H1 (cell line): Measurements from ENCODE around the gene SS18L1. TPM values are rescaled to one million over a fixed set of nuclear protein-coding genes. Genes with fewer than 3 reads are reported as not detected.

ENCODE experiments used
- CTCF ChIA-PET: fragments of 300-600 bp; sonication (Branson Sonifier 250); formaldehyde crosslinking; loops from one replicate; lab custom pipeline; 2021; ENCODE audit not compliant: partially characterized antibody; lab: Charles Lee
- POLR2A ChIA-PET: fragments of 300-600 bp; sonication (Branson Sonifier 250); formaldehyde crosslinking; loops from one replicate; lab custom pipeline; 2021; ENCODE audit warnings: inconsistent platforms; ENCODE audit not compliant: partially characterized antibody; lab: Charles Lee
- DNase-seq, 2 experiments: peaks; one replicate each; pipeline versions ENCODE4 v3.0.0 to v3.0.0-alpha.2; 2010 to 2022; ENCODE audit warnings: low spot score in 2 of 2, low read depth in 1 of 2, mixed read lengths in 1 of 2
- FAIRE-seq: peaks from 2 replicates; lab custom pipeline; 2011; peaks lifted over from hg19 to GRCh38; lab: Jason Lieb, UNC
- H2AFZ ChIP-seq: 2 replicates; pipeline ENCODE4 v1.8.1; 2012; ENCODE audit warnings: low read length, inconsistent platforms
- H2AK5ac ChIP-seq: 2 replicates; pipeline ENCODE4 v1.6.1; 2013; ENCODE audit warnings: low read depth, low read length
- H2BK120ac ChIP-seq: replicated peaks from 2 replicates; pipeline ENCODE3; 2013; ENCODE audit warnings: low read depth, low read length, inconsistent platforms
- H2BK12ac ChIP-seq: 2 replicates; pipeline ENCODE4 v1.6.1; 2013; ENCODE audit warnings: low read depth, low read length
- H2BK15ac ChIP-seq: 2 replicates; pipeline ENCODE4 v1.6.1; 2013; ENCODE audit warnings: low read length
- H2BK20ac ChIP-seq: 2 replicates; pipeline ENCODE4 v1.6.1; 2013; ENCODE audit warnings: low read length
- H2BK5ac ChIP-seq: 2 replicates; pipeline ENCODE4 v1.6.1; 2013; ENCODE audit warnings: low read depth, low read length
- H3K14ac ChIP-seq: 2 replicates; pipeline ENCODE4 v1.6.1; 2013; ENCODE audit warnings: inconsistent platforms; ENCODE audit not compliant: insufficient read length
- H3K18ac ChIP-seq: 2 replicates; pipeline ENCODE4 v1.6.1; 2013; ENCODE audit warnings: low read length; ENCODE audit errors: extremely low read depth
- H3K23ac ChIP-seq: 2 replicates; pipeline ENCODE4 v1.6.1; 2013; ENCODE audit warnings: inconsistent platforms; ENCODE audit not compliant: insufficient read length
- H3K23me2 ChIP-seq: 2 replicates; pipeline ENCODE4 v1.6.1; 2013; ENCODE audit warnings: low read depth, low read length
- H3K27ac ChIP-seq: 2 replicates; pipeline ENCODE4 v1.6.1; 2011; ENCODE audit warnings: low read depth, low read length, inconsistent platforms
- H3K27me3 ChIP-seq, 4 experiments: replicated peaks in 1 of 4; 1 replicate in 1 of 4; 2 replicates in 3 of 4; pipeline versions ENCODE4 v1.6.1 to v1.8.1; 2011 to 2013; ENCODE audit warnings: low read length in 3 of 4, mild to moderate bottlenecking in 3 of 4, inconsistent platforms in 2 of 4, mixed read lengths in 2 of 4, moderate library complexity in 1 of 4; ENCODE audit not compliant: control insufficient read depth in 3 of 4, insufficient read depth in 3 of 4; ENCODE audit errors: extremely low read depth in 1 of 4
- H3K36me3 ChIP-seq, 4 experiments: 2 replicates each; pipeline versions ENCODE4 v1.6.1 to v1.8.1; 2011 to 2013; ENCODE audit warnings: mild to moderate bottlenecking in 4 of 4, low read length in 3 of 4, moderate library complexity in 2 of 4, control low read depth in 1 of 4, inconsistent platforms in 1 of 4; ENCODE audit not compliant: insufficient read depth in 4 of 4, control insufficient read depth in 2 of 4
- H3K4ac ChIP-seq: replicated peaks from 2 replicates; pipeline ENCODE3; 2013; ENCODE audit warnings: low read length, low read depth, mixed read lengths, inconsistent platforms; ENCODE audit not compliant: insufficient read length
- H3K4me1 ChIP-seq, 4 experiments: replicated peaks in 1 of 4; 1 replicate in 1 of 4; 2 replicates in 3 of 4; pipeline versions ENCODE4 v1.6.1 to v1.8.1; 2011 to 2013; ENCODE audit warnings: low read length in 3 of 4, inconsistent platforms in 2 of 4, mixed read lengths in 1 of 4; ENCODE audit not compliant: insufficient read depth in 4 of 4, control insufficient read depth in 3 of 4
- H3K4me2 ChIP-seq, 2 experiments: 2 replicates each; pipeline versions ENCODE4 v1.6.1 to v1.8.1; 2011 to 2013; ENCODE audit warnings: low read depth in 2 of 2, low read length in 2 of 2, control low read depth in 1 of 2, inconsistent platforms in 1 of 2, mild to moderate bottlenecking in 1 of 2; ENCODE audit not compliant: insufficient read depth in 1 of 2
- H3K4me3 ChIP-seq, 4 experiments: fragments of 200-600, 300-600 bp in 1 of 4; sonication (generic), shearing (Covaris generic), sonication (Bioruptor Twin) in 1 of 4; 2 replicates each; pipeline versions ENCODE4 v1.5.1 to v1.8.1; 2011 to 2016; ENCODE audit warnings: low read length in 4 of 4, low read depth in 3 of 4, control low read depth in 2 of 4, inconsistent platforms in 2 of 4, mild to moderate bottlenecking in 2 of 4, mixed read lengths in 1 of 4, moderate library complexity in 1 of 4; ENCODE audit not compliant: insufficient read depth in 2 of 4; ENCODE audit errors: extremely low read depth in 1 of 4
- H3K56ac ChIP-seq: replicated peaks from 2 replicates; pipeline ENCODE3; 2013; ENCODE audit warnings: low read depth, mild to moderate bottlenecking, mixed read lengths, low read length, inconsistent platforms; ENCODE audit not compliant: insufficient read length
- H3K79me1 ChIP-seq: 2 replicates; pipeline ENCODE4 v1.6.1; 2013; ENCODE audit warnings: low read depth, low read length, control low read depth
- H3K79me2 ChIP-seq, 2 experiments: 2 replicates each; pipeline versions ENCODE4 v1.6.1 to v1.8.1; 2012 to 2013; ENCODE audit warnings: low read length in 2 of 2, mild to moderate bottlenecking in 2 of 2, inconsistent platforms in 1 of 2; ENCODE audit not compliant: insufficient read depth in 2 of 2, control insufficient read depth in 1 of 2
- H3K9ac ChIP-seq, 4 experiments: replicated peaks in 1 of 4; 1 replicate in 1 of 4; 2 replicates in 3 of 4; pipeline versions ENCODE4 v1.6.1 to v1.8.1; 2011 to 2013; ENCODE audit warnings: low read depth in 3 of 4, low read length in 3 of 4, control low read depth in 2 of 4, mild to moderate bottlenecking in 2 of 4, moderate library complexity in 2 of 4, inconsistent platforms in 1 of 4; ENCODE audit errors: extremely low read depth in 1 of 4
- H3K9me3 ChIP-seq, 2 experiments: 2 replicates each; pipeline versions ENCODE4 v1.6.1 to v1.8.1; 2012 to 2013; ENCODE audit warnings: mild to moderate bottlenecking in 2 of 2, moderate library complexity in 2 of 2, control low read depth in 1 of 2, inconsistent platforms in 1 of 2, low read depth in 1 of 2, low read length in 1 of 2, mixed read lengths in 1 of 2; ENCODE audit not compliant: insufficient read depth in 2 of 2
- H4K20me1 ChIP-seq, 2 experiments: replicated peaks in 1 of 2; 2 replicates each; pipeline versions ENCODE3 to v1.8.1; 2011 to 2013; ENCODE audit warnings: inconsistent platforms in 2 of 2, low read length in 2 of 2, mild to moderate bottlenecking in 1 of 2; ENCODE audit not compliant: insufficient read depth in 2 of 2, control insufficient read depth in 1 of 2
- H4K5ac ChIP-seq: 2 replicates; pipeline ENCODE4 v1.6.1; 2013; ENCODE audit warnings: low read length, low read depth, mixed read lengths, inconsistent platforms; ENCODE audit not compliant: insufficient read length
- H4K8ac ChIP-seq: 2 replicates; pipeline ENCODE4 v1.8.0; 2013; ENCODE audit warnings: mild to moderate bottlenecking, moderate library complexity, low read length, inconsistent platforms; ENCODE audit not compliant: insufficient read depth; ENCODE audit errors: extremely low read depth
- H4K91ac ChIP-seq: replicated peaks from 2 replicates; pipeline ENCODE3; 2013; ENCODE audit warnings: low read length, mixed read lengths, inconsistent platforms; ENCODE audit not compliant: insufficient read length
- CHD2 ChIP-seq: IDR thresholded peaks from 2 replicates; pipeline ENCODE4 v1.6.1; 2012; ENCODE audit warnings: low read length, improper control_type of control experiment
- CREB1 ChIP-seq: IDR thresholded peaks from 2 replicates; pipeline ENCODE4 v1.6.1; 2012; ENCODE audit warnings: inconsistent platforms
- GTF2F1 ChIP-seq: IDR thresholded peaks from 2 replicates; pipeline ENCODE4 v1.6.1; 2012; ENCODE audit warnings: low read depth, low read length, improper control_type of control experiment, borderline replicate concordance
- HDAC2 ChIP-seq, 2 experiments: fragments of 300-600 bp in 1 of 2; sonication (generic) in 1 of 2; IDR thresholded peaks; 2 replicates each; pipeline ENCODE4 v1.6.1; 2011 to 2012; ENCODE audit warnings: low read depth in 2 of 2, low read length in 2 of 2, mild to moderate bottlenecking in 2 of 2, moderate library complexity in 2 of 2, borderline replicate concordance in 1 of 2, inconsistent platforms in 1 of 2
- KDM5A ChIP-seq: fragments of 200-600 bp; IDR thresholded peaks from 2 replicates; pipeline ENCODE4 v1.7.1; 2012; ENCODE audit warnings: mild to moderate bottlenecking, low read length, inconsistent platforms, mixed read lengths
- POU5F1 ChIP-seq: IDR thresholded peaks from 2 replicates; pipeline ENCODE4 v1.6.1; 2011; ENCODE audit warnings: low read depth, mild to moderate bottlenecking, low read length, moderate library complexity
- RAD21 ChIP-seq, 2 experiments: IDR thresholded peaks in 1 of 2; conservative IDR thresholded peaks in 1 of 2; 2 replicates each; pipeline ENCODE4 v1.6.1; 2011; ENCODE audit warnings: low read depth in 2 of 2, low read length in 2 of 2, improper control_type of control experiment in 1 of 2, inconsistent platforms in 1 of 2, mild to moderate bottlenecking in 1 of 2, moderate library complexity in 1 of 2
- RBBP5 ChIP-seq: IDR thresholded peaks from 2 replicates; pipeline ENCODE4 v1.7.1; 2012; ENCODE audit warnings: low read depth, mild to moderate bottlenecking, inconsistent platforms, low read length, moderate library complexity, borderline replicate concordance
- SIN3A ChIP-seq, 2 experiments: IDR thresholded peaks in 1 of 2; conservative IDR thresholded peaks in 1 of 2; 2 replicates each; pipeline ENCODE4 v1.6.1; 2011 to 2012; ENCODE audit warnings: low read length in 2 of 2, improper control_type of control experiment in 1 of 2, low read depth in 1 of 2, mild to moderate bottlenecking in 1 of 2
- SIRT6 ChIP-seq: IDR thresholded peaks from one replicate; pipeline ENCODE4 v1.7.1; 2012; ENCODE audit warnings: low read length, inconsistent platforms
- SIX5 ChIP-seq: IDR thresholded peaks from 2 replicates; pipeline ENCODE4 v1.6.1; 2011; ENCODE audit warnings: mild to moderate bottlenecking, low read depth, low read length
- ZNF274 ChIP-seq: IDR thresholded peaks from 2 replicates; pipeline ENCODE4 v1.7.0; 2012; ENCODE audit warnings: low read length, borderline replicate concordance; ENCODE audit errors: extremely low read depth
- WGBS, 2 experiments: shearing (Covaris generic) in 1 of 2; methylation state at CpG; one replicate each; pipeline versions ENCODE4 v1.1.6 to v1.1.7; 2013 to 2015; ENCODE audit warnings: low lambda C conversion rate in 2 of 2, mixed read lengths in 2 of 2, inconsistent platforms in 1 of 2, low coverage in 1 of 2, missing lambda C conversion rate in 1 of 2; ENCODE audit not compliant: insufficient replicate concordance in 2 of 2, insufficient coverage in 1 of 2, insufficient read length in 1 of 2; ENCODE audit errors: extremely low coverage in 1 of 2, missing lambda C conversion rate in 1 of 2; 5-methylcytosine and 5-hydroxymethylcytosine counted together
- polyA plus RNA-seq, 7 experiments: library from polyadenylated mRNA; depleted of rRNA in 3 of 7; stranded (reverse) in 5 of 7; unstranded in 2 of 7; fragments of >200 nt in 5 of 7; fragments of 200-250 nt in 2 of 7; gene quantifications; 1 replicate in 5 of 7; 2 replicates in 1 of 7; 4 replicates in 1 of 7; pipeline versions ENCODE4 v1.2.1 to v1.2.3, GENCODE V29; 2011 to 2013; ENCODE audit warnings: missing spikeins in 2 of 7, mixed read lengths in 2 of 7
- total RNA-seq: library from RNA; stranded (reverse); fragmentation: NEBNext Ultra II Directional; extraction: Animal tissue kit (Norgen Biotek cat#: 25700); gene quantifications from 2 replicates; pipeline ENCODE4 v1.2.1, GENCODE V29; 2021
- TF ChIP-seq, protein P1 (sequence below): IDR thresholded peaks from 2 replicates; pipeline ENCODE4 v1.6.1; 2012; ENCODE audit warnings: inconsistent platforms

The SS18L1 gene
- total and polyA plus RNA-seq, 2 of the 8 experiments (the other 6 are each of a cell fraction or from before 2014, with no cell fraction given): 28.4 to 29.7 TPM

- H3K4ac ChIP-seq: no peak overlapping the region
- H2BK12ac ChIP-seq: no peak overlapping the region
- DNase-seq (no peak), FAIRE-seq (no peak)
- no peak overlapping the region for H4K8ac ChIP-seq
- H3K4me1 ChIP-seq: peaks cover 0 to 10% (median 5%) of the 10 kb centered on the region in 4 experiments; a peak in 5 of 7 replicates
- no peak overlapping the region for H3K14ac ChIP-seq
- H2BK15ac ChIP-seq: no peak overlapping the region
- H4K20me1 ChIP-seq: peaks cover 38 to 48% of the 10 kb centered on the region in 2 experiments
- H3K23me2 ChIP-seq: peaks cover 3% of the 10 kb centered on the region; the same call in 1 of the 2 replicates
- ChIA-PET CTCF (interaction anchor here (1.2 to 6.6 kb wide), 5 partner anchors 9 to 117 kb away, joined by 3 to 57 read pairs (median 5); no protein-coding TSS in a partner anchor), POLR2A (interaction anchor here (0.8 to 12.2 kb wide), 6 partner anchors 7 to 123 kb away, joined by 3 to 125 read pairs (median 33); partner anchors contain the start of gene TAF4)
- no peak overlapping the region for H3K9ac ChIP-seq
- H2BK20ac ChIP-seq: no peak overlapping the region
- H3K79me1 ChIP-seq: peaks cover 18% of the 10 kb centered on the region
- no peak overlapping the region for H4K91ac ChIP-seq
- H2BK5ac ChIP-seq: no peak overlapping the region
- H3K27me3 ChIP-seq: no peaks in the 10 kb centered on the region
- no peak overlapping the region for H3K23ac ChIP-seq
- 95% methylated on average over 6 of the region's 6 CpGs; no CpG with 5 or more reads in 1 of the 2 experiments for WGBS, 2 experiments
- H3K36me3 ChIP-seq: peaks cover 49 to 86% (median 72%) of the 10 kb centered on the region in 4 experiments
- H3K79me2 ChIP-seq: peaks cover 13 to 42% of the 10 kb centered on the region in 2 experiments
- H3K18ac ChIP-seq: no peak overlapping the region
- H2AFZ ChIP-seq: no peak overlapping the region
- no peak overlapping the region for H3K27ac ChIP-seq
- no peak overlapping the region for H3K4me3 ChIP-seq
- H3K56ac ChIP-seq: no peak overlapping the region
- H3K4me2 ChIP-seq: no peak overlapping the region
- H2BK120ac ChIP-seq: no peak overlapping the region
- no peak overlapping the region for H2AK5ac ChIP-seq
- H3K9me3 ChIP-seq: no peaks in the 10 kb centered on the region
- no peak overlapping the region for H4K5ac ChIP-seq
- TF ChIP-seq RBBP5: no peak
- TF ChIP-seq, protein P1, sequence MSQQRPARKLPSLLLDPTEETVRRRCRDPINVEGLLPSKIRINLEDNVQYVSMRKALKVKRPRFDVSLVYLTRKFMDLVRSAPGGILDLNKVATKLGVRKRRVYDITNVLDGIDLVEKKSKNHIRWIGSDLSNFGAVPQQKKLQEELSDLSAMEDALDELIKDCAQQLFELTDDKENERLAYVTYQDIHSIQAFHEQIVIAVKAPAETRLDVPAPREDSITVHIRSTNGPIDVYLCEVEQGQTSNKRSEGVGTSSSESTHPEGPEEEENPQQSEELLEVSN: no peak
- TF ChIP-seq POU5F1: no peak
- no peak for TF ChIP-seq GTF2F1
- TF ChIP-seq CREB1: no peak
- no peak for TF ChIP-seq ZNF274
- no peak for TF ChIP-seq HDAC2 (IDR thresholded peaks at IDR 0.05; ENCODE audit: borderline replicate concordance in 1 of 2, low read depth in 2 of 2, low read length in 2 of 2)
- no peak for TF ChIP-seq SIN3A (conservative IDR thresholded peaks at IDR 0.05 in 1 of 2, IDR thresholded peaks at IDR 0.05 in 1 of 2; ENCODE audit: low read depth in 1 of 2, low read length in 2 of 2)
- no peak for TF ChIP-seq SIX5
- no peak for TF ChIP-seq CHD2
- no peak for TF ChIP-seq SIRT6
- TF ChIP-seq KDM5A: no peak
- no peak for TF ChIP-seq RAD21 (IDR thresholded peaks at IDR 0.05 in 1 of 2, conservative IDR thresholded peaks at IDR 0.05 in 1 of 2; ENCODE audit: low read depth in 2 of 2, low read length in 2 of 2)
These were observed 15.8 kb upstream of the SS18L1 start for GRCh38 chr20:62127799-62128198.
